ENCODE results near the gene FLYWCH1.

DNA sequence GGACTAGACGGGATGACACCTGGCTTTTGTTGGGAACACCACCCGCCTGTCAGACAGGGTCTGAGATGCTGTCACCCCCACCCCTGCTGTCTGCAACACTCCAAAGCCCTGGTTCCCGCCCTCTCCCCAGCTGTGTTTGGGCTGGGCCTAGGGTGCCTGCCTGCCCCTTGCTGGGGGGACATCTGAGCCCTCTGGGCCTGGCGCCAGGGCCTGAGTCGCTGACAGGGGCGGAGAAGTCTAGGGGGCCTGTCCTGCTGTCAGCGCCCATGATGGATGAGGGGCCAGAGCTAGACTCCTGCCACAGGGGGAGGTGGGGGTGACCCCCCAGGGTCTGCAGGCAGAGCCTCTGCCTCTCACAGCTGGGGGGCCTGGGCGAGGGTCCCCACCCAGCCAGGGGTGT, 76.1 kb downstream of the FLYWCH1 start:
- TF ChIP-seq RELA (CRISPR knock-in tag; IDR thresholded peaks at IDR 0.05; ENCODE audit: borderline replicate concordance) = no peak
- TF ChIP-seq, protein P1, sequence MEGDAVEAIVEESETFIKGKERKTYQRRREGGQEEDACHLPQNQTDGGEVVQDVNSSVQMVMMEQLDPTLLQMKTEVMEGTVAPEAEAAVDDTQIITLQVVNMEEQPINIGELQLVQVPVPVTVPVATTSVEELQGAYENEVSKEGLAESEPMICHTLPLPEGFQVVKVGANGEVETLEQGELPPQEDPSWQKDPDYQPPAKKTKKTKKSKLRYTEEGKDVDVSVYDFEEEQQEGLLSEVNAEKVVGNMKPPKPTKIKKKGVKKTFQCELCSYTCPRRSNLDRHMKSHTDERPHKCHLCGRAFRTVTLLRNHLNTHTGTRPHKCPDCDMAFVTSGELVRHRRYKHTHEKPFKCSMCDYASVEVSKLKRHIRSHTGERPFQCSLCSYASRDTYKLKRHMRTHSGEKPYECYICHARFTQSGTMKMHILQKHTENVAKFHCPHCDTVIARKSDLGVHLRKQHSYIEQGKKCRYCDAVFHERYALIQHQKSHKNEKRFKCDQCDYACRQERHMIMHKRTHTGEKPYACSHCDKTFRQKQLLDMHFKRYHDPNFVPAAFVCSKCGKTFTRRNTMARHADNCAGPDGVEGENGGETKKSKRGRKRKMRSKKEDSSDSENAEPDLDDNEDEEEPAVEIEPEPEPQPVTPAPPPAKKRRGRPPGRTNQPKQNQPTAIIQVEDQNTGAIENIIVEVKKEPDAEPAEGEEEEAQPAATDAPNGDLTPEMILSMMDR (IDR thresholded peaks at IDR 0.05) = no peak
- TF ChIP-seq, protein P2, sequence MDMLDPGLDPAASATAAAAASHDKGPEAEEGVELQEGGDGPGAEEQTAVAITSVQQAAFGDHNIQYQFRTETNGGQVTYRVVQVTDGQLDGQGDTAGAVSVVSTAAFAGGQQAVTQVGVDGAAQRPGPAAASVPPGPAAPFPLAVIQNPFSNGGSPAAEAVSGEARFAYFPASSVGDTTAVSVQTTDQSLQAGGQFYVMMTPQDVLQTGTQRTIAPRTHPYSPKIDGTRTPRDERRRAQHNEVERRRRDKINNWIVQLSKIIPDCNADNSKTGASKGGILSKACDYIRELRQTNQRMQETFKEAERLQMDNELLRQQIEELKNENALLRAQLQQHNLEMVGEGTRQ (CRISPR knock-in tag; IDR thresholded peaks at IDR 0.05) = no peak
- TF ChIP-seq CREB1 (CRISPR knock-in tag; IDR thresholded peaks at IDR 0.05) = no peak
- TF ChIP-seq, protein P3, sequence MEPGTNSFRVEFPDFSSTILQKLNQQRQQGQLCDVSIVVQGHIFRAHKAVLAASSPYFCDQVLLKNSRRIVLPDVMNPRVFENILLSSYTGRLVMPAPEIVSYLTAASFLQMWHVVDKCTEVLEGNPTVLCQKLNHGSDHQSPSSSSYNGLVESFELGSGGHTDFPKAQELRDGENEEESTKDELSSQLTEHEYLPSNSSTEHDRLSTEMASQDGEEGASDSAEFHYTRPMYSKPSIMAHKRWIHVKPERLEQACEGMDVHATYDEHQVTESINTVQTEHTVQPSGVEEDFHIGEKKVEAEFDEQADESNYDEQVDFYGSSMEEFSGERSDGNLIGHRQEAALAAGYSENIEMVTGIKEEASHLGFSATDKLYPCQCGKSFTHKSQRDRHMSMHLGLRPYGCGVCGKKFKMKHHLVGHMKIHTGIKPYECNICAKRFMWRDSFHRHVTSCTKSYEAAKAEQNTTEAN (CRISPR knock-in tag; IDR thresholded peaks at IDR 0.05) = no peak
- TF ChIP-seq NR2C2 (CRISPR knock-in tag; IDR thresholded peaks at IDR 0.05) = no peak
- no peak for TF ChIP-seq TEAD4 (CRISPR knock-in tag; IDR thresholded peaks at IDR 0.05)
- TF ChIP-seq SMAD4 (CRISPR knock-in tag; IDR thresholded peaks at IDR 0.05) = no peak
- TF ChIP-seq, protein P4, sequence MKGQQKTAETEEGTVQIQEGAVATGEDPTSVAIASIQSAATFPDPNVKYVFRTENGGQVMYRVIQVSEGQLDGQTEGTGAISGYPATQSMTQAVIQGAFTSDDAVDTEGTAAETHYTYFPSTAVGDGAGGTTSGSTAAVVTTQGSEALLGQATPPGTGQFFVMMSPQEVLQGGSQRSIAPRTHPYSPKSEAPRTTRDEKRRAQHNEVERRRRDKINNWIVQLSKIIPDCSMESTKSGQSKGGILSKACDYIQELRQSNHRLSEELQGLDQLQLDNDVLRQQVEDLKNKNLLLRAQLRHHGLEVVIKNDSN (CRISPR knock-in tag; IDR thresholded peaks at IDR 0.05) = no peak
- TF ChIP-seq NFE2L1 (CRISPR knock-in tag; IDR thresholded peaks at IDR 0.05) = no peak
- no peak for TF ChIP-seq ZNF317 (CRISPR knock-in tag; IDR thresholded peaks at IDR 0.05; ENCODE audit: borderline replicate concordance, low read depth)

Measured in WTC11 (cell line).